Fibroblast of skin of abdomen (primary cell): ENCODE data around the gene THSD7A.

ENCODE experiments used
- DNase-seq: peaks from one replicate; pipeline ENCODE4 v3.0.0-alpha.2; 2013

Gene THSD7A

GRCh38 chr7:11517853-11518252 lies 314.1 kb downstream of the THSD7A start:
- no peak for DNase-seq

DNA sequence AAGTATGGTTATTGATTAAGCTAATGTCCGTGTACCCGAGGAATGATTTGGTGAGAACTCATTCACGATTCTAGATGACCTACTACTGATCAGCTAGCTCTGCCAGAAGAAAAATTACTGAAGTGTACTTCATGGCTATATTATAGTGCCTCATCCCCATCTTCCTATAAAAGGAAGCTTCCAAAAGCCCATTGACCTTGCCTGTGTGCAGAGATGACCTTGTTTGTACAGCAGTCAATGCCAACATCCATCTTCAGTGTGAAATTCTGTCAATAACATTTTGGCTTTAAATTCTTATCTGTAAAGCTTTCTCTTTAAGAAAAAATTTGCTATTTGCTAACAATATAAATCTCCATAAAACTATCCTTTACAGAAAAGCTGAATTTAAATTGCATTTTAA lies 315.7 kb downstream of the THSD7A start:
- no peak for DNase-seq

- DNase-seq = no peak
Observed at GRCh38 chr7:11513460-11513859, 318.5 kb downstream of the THSD7A start.

DNA sequence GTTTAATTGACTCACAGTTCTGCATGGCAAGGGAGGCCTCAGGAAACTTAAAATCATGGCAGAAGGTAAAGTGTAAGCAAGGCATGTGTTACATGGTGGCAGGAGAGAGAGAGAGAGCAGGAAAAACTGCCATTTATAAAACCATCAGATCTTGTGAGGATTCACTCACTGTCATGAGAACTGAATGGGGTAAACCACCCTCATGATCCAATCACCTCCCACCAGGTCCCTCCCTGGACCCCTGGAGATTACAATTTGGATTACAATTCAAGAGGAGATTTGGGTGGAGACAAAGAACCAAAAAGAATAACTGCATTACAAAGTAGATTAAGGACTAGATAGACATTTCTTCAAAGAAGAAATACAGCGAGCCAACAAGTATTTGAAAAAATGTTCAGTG lies 324.1 kb downstream of the THSD7A start:
- no peak for DNase-seq

DNA sequence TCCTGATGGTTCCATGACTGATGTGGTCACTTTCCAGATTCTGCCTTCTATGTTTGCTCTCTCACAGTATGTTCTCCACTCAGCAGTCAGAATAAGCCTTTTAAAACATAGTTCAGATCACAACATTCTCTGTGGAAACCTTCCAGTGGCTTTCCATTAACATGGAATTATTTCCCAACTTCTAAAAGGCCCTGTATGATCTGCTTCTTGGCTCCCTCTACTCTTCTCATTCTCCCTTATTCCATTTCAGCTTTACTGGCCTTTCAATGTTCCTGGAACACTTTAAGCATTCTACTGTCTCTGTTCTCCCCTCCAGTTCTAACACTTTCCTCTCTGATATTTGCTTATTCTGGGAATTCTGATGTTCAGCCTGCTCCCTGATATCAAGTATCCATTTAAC lies 325.6 kb downstream of the THSD7A start:
- DNase-seq = no peak

DNA sequence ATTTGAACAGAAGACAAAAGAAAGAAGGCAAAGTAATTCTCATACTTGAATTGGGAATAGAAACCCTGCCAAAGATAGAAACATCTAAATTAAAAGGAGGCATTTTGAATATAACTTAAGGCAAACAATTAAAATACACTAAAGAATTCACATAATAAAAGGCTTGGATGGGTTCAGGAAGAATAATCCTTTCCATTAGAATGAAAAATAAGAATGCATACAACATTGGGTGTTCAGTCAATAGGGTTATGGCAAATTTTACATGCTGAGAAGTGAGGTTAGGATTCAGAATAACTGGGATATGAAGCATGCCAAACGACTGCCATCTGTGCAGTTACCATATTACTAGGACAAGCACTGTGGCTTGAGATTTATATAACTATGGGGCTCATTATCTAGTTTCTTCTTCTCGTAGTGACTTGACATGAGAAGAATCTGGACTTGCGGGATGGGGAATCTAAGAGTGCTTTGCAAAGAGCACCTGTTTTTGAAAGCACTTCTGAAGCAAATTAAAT lies 326.5 kb downstream of the THSD7A start:
- DNase-seq = no peak

- peak; percentile 2 for DNase-seq
Observed at GRCh38 chr7:11492307-11492706, 339.7 kb downstream of the THSD7A start.

DNA sequence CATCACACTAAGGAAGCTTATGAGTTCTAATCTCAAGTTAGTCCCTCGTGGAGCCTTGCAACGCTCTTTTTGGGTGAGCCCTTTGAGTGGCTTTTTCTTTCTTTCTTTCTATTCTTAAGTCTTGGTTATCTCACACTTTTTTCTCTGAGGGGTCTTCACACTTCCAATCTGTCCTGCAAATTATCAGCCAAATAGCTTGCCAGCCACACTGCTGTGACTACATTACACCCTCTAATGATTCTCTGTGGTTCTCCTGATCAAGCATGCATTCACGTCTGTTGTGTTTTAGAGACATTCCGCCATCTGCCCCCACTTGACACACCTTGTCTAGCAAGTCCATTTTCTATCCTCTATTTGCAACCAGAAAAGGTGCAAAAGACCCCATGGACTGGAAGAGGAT lies 340.2 kb downstream of the THSD7A start:
- DNase-seq = no peak

DNA sequence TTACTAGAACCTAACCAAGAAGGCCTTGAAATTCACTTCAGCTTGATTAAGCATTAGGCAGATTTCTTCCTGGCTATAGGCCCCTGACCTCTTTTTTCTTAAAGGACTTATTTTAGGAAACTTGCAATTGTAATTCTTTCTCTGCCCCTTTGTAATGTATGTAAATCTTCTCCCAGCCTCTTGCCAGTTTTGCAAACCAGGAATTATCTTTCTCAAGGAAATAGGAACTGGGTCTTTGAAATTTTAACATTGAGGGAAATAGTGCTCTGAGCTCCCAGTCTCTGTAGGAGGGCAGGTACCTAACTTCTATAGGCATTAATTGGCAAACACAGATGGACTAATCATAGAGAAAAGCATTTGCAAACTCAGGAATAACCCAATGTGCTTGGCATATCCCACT lies 342.7 kb downstream of the THSD7A start:
- DNase-seq = no peak

- DNase-seq = no peak
Observed at GRCh38 chr7:11486271-11486670, 345.7 kb downstream of the THSD7A start.

DNA sequence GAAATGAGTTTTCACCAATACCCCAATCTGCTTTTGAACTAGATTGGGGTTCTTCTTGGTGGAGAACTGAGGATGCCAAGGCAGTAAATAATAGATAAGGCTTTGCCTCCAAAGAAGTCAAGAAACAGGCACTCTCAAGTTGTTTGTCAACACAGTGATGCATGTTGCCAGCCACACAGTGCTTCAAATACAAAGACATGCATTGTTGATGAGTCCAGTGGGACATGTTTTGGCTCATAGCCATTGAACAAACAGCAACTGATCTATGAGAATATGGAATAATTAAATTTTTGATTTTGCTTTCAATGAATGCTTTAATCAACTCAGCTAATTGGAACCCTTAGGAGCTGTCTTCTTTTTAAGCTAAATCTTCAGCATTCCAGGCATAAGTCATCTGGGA lies 346.4 kb downstream of the THSD7A start:
- no peak for DNase-seq

- no peak for DNase-seq
Observed at GRCh38 chr7:11480143-11480542, 351.9 kb downstream of the THSD7A start.

DNA sequence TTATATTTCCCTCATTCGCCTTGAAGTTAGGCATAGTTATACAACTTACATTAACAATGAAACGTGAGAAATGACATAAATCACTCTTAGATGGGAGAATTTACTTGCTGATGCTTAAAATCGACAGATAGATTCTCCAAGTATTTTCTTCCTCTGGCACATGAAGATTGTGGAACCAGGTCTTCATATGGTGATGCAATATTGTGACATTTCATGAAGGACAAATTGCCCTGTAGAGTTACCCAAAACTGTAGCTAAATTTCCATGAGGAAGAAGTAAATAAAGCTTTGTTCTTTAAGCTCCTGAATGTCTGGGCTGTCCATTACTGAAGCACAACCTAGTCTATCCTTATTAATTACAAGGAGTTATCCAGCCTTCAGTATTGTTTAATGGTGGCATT lies 353.1 kb downstream of the THSD7A start:
- DNase-seq = no peak

GRCh38 chr7:11478426-11478825 lies 353.6 kb downstream of the THSD7A start:
- no peak for DNase-seq

DNA sequence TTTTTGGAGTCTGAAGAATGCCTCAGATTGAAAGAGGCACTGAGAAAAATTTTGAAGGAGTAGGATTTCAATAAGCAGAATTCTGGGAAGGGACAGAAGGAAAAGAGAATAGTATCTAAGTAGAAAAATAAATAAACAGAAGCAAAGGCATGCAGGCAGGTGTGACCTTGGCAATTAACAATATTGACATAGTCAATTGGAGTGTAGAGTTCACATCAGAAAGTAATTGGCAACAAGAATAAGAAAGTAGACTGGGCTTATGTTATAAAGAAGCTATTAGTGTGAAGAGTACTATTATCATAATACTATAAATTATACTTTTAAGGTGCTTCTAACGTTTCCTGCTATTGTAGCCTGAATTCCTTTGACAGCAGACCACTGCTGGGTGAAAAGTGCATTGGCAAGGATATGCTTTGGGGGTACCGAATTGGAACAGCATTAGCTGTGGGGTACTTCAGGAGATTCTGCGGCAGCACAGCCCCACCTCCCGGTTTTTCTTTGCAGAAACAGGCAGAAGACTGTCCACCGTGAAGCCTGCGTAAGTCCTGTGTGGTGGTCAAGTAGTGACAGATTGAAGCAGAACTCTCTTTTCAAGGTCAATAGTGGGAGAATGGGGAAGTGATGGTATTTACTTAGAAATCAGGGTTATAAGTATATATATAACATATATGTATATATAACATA lies 357.0 kb downstream of the THSD7A start:
- no peak for DNase-seq

- no peak for DNase-seq
Observed at GRCh38 chr7:11473807-11474424, 358.1 kb downstream of the THSD7A start.

- DNase-seq = no peak
Observed at GRCh38 chr7:11473220-11473619, 358.8 kb downstream of the THSD7A start.

- no peak for DNase-seq
Observed at GRCh38 chr7:11472646-11473045, 359.4 kb downstream of the THSD7A start.

DNA sequence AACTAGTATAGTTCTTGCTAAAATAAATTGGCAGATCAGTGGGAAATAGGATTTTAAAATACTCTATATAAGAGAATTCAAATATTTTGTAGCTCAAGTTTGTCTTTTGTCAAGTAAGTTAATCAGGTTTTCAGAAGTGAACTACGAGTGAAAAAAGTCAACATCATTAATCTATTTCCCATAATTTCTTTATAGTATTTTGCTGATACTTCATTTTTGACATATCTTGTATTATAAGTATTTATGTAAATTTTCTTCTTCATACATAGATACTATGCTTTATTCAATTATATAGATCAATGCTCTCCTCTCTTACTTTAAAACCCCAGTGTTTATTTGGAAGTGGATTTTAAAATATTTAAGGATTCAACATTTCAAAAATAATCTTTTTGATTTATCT lies 360.7 kb downstream of the THSD7A start:
- DNase-seq = no peak

- no peak for DNase-seq
Observed at GRCh38 chr7:11469028-11469745, 362.8 kb downstream of the THSD7A start.

GRCh38 chr7:11466517-11467105 lies 365.4 kb downstream of the THSD7A start:
- no peak for DNase-seq

GRCh38 chr7:11464624-11465023 lies 367.4 kb downstream of the THSD7A start:
- DNase-seq = no peak

- DNase-seq = no peak
Observed at GRCh38 chr7:11461946-11462345, 370.1 kb downstream of the THSD7A start.
